Measurements from ENCODE around the gene ZNF648.
A peak's percentile ranks its signal among the peaks of the same experiment; 100 is the strongest.
"Not testable (repeated sequence)": the region's sequence is repeated elsewhere in the genome, so short reads cannot be mapped to it uniquely, and the experiment has no call there.

Gene ZNF648

GRCh38 chr1:182069028-182069466, 7.5 kb upstream of the ZNF648 start:
- DNase-seq = peak; percentile 38

- no peak for DNase-seq
Observed at GRCh38 chr1:182066934-182067333, 5.4 kb upstream of the ZNF648 start.

- DNase-seq = no peak
Observed at GRCh38 chr1:182065126-182065845, 3.8 kb upstream of the ZNF648 start.

GRCh38 chr1:182064611-182065010, 3.1 kb upstream of the ZNF648 start:
- no peak for DNase-seq

- no peak for DNase-seq
Observed at GRCh38 chr1:182062223-182062622, 711 bp upstream of the ZNF648 start.

GRCh38 chr1:182060877-182061276, 635 bp downstream of the ZNF648 start:
- DNase-seq = no peak

- DNase-seq = no peak
Observed at GRCh38 chr1:182059936-182060335, 1.6 kb downstream of the ZNF648 start.

GRCh38 chr1:182056601-182057366, 4.7 kb downstream of the ZNF648 start:
- no peak for DNase-seq

- no peak for DNase-seq
Observed at GRCh38 chr1:182054698-182055326, 6.7 kb downstream of the ZNF648 start.

GRCh38 chr1:182052355-182052754, 9.2 kb downstream of the ZNF648 start:
- no peak for DNase-seq

- no peak for DNase-seq
Observed at GRCh38 chr1:182051938-182052337, 9.6 kb downstream of the ZNF648 start.

GRCh38 chr1:182050481-182051448, 10.7 kb downstream of the ZNF648 start:
- DNase-seq = no peak

- DNase-seq = no peak
Observed at GRCh38 chr1:182048562-182048961, 12.9 kb downstream of the ZNF648 start.

GRCh38 chr1:182046763-182047162, 14.7 kb downstream of the ZNF648 start:
- no peak for DNase-seq

- not testable (repeated sequence) for DNase-seq
Observed at GRCh38 chr1:182045481-182045880, 16.0 kb downstream of the ZNF648 start.

- no peak for DNase-seq
Observed at GRCh38 chr1:182041615-182042014, 19.9 kb downstream of the ZNF648 start.

GRCh38 chr1:182038220-182038619, 23.3 kb downstream of the ZNF648 start:
- no peak for DNase-seq

- no peak for DNase-seq
Observed at GRCh38 chr1:182035097-182035770, 26.3 kb downstream of the ZNF648 start.

GRCh38 chr1:182032251-182032650, 29.3 kb downstream of the ZNF648 start:
- DNase-seq = no peak

GRCh38 chr1:182029379-182030331, 31.9 kb downstream of the ZNF648 start:
- DNase-seq = peak; percentile 82

GRCh38 chr1:182029002-182029378, 32.5 kb downstream of the ZNF648 start:
- DNase-seq = no peak

Data from NCI-H2081 treated with DMSO at 0.1 percent for 48 hours (cell line).